OCI-LY7 (cell line): ENCODE data around the gene NTPCR.

ENCODE experiments used
- CTCF ChIP-seq: fragments of 200-600 bp; sonication (generic); conservative IDR thresholded peaks from 2 replicates; pipeline ENCODE4 v1.5.1; 2014; ENCODE audit warnings: mild to moderate bottlenecking, antibody characterized with exemption, low read length, moderate library complexity, mixed read lengths
- EZH2phosphoT487 ChIP-seq: fragments of 200-600 bp; sonication (generic); IDR thresholded peaks from 2 replicates; pipeline ENCODE4 v1.6.1; 2018; ENCODE audit warnings: low read depth, borderline replicate concordance, mild to moderate bottlenecking, mixed run types, antibody characterized with exemption, low read length, moderate library complexity, mixed read lengths

DNA sequence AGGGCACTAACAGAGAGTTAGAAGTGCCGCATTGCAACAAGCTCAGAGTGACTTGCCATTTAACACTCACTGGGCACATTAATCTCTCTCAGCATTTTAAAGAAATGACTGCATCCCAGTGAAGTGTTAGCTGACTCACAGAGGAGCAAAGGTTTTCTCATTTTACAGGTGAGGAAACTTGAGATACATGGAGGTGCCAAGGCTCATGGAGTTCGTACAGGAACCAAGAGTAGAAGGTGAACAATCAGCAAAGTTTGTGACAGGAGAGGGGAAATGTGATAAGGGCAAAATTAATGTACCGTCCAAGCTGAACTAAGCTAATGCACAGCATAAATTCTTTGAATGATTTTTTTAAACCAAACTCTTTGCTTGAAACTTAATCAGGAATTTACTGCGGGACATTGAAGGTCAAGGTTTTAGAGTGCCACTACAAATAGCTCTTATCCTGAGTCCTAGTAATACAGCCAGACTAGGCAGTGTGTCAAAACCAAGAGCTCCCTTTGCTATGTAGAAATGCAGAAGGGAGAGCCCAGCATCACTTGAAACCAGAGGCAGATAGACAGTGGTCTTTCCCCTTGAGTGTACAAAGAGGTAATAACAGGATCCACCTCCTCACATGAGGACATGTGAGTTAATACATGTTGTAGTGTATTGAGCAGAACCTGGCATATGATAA lies 22.4 kb upstream of the NTPCR start:
- TF ChIP-seq CTCF (no peak), EZH2phosphoT487 (no peak)
